Measurements from ENCODE around the gene WDR7.

DNA sequence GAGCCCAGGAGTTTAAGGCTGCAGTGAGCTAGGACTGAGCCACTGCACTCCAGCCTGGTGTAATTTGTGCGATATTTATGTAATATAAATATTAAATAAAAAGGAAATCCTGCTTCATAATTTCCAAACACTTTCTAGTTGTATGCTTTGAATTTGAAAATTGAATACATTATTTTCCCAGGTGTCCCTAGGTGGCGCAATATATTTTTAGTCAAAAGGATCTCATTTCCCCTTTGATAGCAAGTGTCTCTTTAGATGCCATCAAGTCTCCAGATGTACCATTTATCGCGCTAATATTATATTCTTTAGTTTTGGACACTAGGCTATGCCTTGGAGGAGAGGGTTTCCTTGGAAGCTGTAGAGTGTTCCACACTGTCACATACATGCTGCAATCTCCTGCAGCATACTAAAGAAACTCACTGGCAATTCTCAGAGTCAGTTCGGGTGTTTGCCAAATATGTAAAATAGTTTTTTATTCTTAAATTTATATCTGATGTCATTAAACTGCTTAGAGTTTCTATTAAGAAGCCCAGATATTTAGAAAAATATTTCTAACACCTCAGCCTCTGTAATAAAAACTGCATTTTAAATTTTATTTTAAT, 5.6 kb upstream of the WDR7 start:
- TF ChIP-seq POLR3A (IDR thresholded peaks at IDR 0.05; ENCODE audit: borderline replicate concordance, extremely low read depth, insufficient read depth, insufficient read length) (no peak), ZNF324 (CRISPR knock-in tag; IDR thresholded peaks at IDR 0.05) (no peak), SRF (CRISPR knock-in tag; IDR thresholded peaks at IDR 0.05) (no peak), ZNF639 (CRISPR knock-in tag; conservative IDR thresholded peaks at IDR 0.05 in 1 of 2, IDR thresholded peaks at IDR 0.05 in 1 of 2) (no peak), POLR2A (conservative IDR thresholded peaks at IDR 0.05) (no peak)
- TF ChIP-seq, protein P1, sequence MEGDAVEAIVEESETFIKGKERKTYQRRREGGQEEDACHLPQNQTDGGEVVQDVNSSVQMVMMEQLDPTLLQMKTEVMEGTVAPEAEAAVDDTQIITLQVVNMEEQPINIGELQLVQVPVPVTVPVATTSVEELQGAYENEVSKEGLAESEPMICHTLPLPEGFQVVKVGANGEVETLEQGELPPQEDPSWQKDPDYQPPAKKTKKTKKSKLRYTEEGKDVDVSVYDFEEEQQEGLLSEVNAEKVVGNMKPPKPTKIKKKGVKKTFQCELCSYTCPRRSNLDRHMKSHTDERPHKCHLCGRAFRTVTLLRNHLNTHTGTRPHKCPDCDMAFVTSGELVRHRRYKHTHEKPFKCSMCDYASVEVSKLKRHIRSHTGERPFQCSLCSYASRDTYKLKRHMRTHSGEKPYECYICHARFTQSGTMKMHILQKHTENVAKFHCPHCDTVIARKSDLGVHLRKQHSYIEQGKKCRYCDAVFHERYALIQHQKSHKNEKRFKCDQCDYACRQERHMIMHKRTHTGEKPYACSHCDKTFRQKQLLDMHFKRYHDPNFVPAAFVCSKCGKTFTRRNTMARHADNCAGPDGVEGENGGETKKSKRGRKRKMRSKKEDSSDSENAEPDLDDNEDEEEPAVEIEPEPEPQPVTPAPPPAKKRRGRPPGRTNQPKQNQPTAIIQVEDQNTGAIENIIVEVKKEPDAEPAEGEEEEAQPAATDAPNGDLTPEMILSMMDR (IDR thresholded peaks at IDR 0.05 in 2 of 3, conservative IDR thresholded peaks at IDR 0.05 in 1 of 3; ENCODE audit: insufficient read depth in 2 of 3, low read depth in 1 of 3, low read length in 3 of 3) = peak in 2 of 3 experiments; percentile 41 to 59; a peak in 3 of 6 replicates

All from K562 (cell line).